RPMI7951 (cell line): ENCODE data around the gene DCAF15. TPM values are rescaled to one million over a fixed set of nuclear protein-coding genes. Genes with fewer than 3 reads are reported as not detected.
A peak's percentile ranks its signal among the peaks of the same experiment; 100 is the strongest.

Source experiments
- DNase-seq: peaks from one replicate; pipeline ENCODE4 v3.0.0-alpha.2; 2012; ENCODE audit warnings: low read depth
- total RNA-seq: library from RNA; depleted of rRNA; stranded (reverse); fragments of >200 nt; shearing (Covaris generic); gene quantifications from 2 replicates; pipeline ENCODE4 v1.2.3, GENCODE V29; 2014

The DCAF15 gene
- total RNA-seq, 1 experiment from 2014 or later, result 21.1 TPM

GRCh38 chr19:13993590-13994300, 41.4 kb downstream of the DCAF15 start:
- DNase-seq, result no peak

- DNase-seq, result peak; percentile 27
Observed at GRCh38 chr19:13995017-13995728, 42.9 kb downstream of the DCAF15 start.

DNA sequence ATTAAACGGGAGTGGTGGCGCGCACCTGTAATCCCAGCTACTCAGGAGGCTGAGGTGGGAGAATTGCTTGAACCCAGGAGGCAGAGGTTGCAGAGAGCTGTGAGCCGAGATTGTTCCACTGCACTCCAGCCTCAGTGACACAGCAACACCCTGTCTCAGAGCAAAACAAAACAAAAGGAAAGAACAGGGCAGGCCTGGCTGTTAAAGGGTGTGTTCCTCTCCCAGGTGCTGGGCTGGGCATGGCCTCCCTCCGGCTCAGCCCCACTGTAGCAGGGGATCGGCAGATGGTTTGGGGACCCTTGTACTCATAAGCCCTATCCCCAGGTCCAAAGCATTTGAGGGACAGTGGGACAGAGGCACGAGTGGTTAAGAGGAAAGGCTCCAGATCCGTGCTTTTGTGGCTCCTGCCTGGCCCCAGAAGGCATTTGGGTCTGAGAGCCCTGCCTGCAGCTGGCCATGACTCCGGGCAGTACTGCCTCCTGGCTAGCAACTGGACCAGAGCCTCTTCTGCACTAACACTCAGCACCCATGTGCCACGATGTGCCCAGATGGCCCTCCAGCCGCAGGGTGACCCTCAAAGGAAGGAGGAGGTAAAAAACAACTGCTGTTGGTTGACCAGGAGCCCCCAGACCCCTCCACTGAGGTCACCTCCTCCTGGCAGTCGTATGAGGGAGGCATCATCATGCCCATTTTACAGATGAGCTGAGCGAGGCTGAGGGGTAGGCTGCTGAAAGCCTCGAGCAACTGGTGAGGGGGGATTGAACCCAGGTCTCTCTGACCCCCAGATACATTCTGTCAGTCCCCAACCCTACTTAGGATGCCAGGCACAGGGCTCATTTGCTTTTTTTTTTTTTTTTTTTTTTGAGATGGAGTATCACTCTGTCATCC, 43.8 kb downstream of the DCAF15 start:
- DNase-seq, result no peak

DNA sequence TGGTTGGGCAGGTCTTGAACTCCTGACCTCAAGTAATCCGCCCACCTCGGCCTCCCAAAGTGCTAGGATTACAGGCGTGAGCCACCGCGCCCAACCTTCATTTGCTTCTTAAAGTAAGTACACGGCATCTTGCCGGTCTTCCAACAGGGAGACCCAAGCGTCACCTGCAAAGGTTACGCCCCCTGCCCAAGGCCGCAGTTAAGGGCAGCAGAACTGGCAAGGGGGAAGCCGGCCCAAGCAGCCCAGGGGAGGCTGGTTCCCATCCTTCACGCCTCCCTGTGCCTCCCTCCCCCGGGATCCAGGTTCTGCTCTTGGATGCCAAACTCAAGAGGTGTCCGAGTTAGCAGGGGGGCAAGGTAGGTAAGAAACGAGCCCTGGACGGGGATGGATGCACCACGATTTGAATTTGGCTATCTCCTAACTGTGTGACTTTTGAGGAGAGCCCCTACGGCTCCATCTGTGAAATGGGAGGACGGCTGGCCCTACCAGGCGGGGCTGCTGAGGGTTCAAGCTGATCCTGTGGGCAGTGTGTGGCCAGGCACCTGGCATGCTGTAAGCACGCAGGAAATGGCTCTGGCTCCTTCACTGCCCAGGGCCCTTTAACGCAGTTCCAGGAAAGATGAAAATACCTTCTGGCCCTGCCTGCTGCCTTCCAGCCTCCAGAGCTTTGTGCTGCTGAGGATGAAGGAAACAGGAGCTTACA, 44.8 kb downstream of the DCAF15 start:
- DNase-seq, result no peak

GRCh38 chr19:13997631-13997962, 45.3 kb downstream of the DCAF15 start:
- no peak for DNase-seq

DNA sequence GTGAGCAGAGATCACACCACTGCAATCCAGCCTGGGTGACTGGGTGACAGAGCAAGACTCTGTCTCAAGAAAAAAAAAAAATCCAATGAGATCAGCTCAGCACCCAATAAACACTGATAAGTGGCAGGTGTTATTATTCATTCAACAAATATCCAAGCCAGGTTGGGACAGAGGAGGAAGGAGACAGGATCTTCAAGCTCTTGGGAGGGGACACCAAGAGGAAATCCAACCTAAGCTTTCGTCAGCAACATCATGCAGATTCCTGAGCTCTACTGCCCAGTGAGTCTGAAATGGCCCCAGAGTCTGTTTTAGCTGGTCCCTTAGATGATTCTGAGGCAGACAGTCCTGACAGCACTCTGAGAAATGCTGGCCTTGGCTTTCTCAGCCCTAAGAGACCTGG, 46.1 kb downstream of the DCAF15 start:
- DNase-seq, result no peak

DNA sequence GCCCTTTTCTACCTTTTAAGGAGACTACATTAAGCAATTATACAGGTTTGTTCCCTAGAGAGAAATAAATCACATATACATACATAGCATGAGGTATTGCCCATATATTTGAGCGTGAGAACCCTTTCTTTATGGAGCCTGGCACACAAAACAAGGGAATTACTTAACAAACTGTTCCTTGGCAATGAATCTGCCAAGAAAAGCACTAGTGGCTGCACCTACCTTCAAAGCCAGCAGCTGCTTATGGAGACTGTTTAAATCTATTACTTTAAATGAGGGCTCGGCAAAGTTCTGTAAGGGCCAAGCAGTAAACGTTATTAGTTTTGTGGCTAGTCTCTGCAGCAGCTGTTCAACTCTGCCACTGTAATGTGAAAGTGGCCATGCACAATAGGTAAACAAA, 46.8 kb downstream of the DCAF15 start:
- DNase-seq, result no peak

DNA sequence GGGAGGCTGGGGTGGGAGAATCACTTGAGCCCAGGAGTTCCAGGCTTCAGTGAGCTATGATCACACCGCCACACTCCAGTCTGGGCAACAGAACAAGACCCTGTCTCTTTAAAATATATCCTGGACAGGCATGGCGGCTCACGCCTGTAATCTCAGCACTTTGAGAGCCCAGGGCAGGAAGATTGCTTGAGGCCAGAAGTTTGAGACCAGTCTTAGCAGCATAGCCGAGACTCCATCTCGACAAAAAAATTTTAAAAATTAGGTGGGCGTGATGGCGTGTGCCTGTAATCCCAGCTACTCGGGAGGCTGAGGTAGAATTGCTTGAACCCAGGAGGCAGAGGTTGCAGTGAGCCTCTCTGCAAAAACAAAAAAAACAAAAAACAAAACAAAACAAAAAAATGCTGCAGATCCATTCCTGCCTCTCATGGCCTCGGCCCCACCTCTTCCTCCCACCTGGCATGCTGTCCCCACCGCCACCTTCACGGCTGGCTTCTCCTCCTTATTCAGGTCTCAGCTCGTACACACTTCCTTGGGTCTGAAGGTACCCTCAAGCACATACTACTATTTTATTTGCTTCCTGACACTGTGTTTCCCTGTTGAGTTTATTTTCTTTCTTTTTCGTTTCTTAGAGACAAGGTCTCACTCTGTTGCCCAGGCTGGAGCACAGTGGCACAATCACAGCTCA, 48.5 kb downstream of the DCAF15 start:
- DNase-seq, result no peak

DNA sequence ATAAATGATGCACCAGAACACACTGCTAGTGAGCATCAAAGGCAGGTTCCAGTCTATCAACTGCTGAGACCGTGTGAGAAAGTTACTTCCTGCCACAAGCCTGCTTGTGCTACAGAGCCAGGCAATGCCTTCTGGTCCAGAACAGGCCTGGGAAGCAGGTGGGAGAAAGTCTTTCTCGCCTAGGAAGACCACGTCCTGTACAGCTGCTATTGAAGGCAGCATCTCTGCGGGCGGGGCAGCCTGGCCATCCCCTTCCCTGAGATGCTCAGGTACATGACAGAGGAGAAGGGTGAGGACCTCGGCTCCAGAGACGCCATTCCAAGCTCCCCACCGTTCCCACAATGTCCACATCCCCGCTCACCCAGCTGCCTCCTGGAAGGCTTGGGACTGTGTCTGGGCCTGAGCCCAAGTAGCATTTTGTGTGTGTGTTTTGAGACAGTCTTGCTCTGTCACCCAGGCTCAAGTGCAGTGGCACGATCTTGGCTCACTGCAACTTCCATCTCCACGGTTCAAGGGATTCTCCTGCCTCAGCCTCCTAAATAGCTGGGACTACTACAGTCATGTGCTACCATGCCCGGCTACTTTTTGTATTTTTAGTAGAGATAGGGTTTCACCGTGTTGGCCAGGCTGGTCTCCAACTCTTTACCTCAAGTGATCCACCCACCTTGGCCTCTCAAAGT, 50.4 kb downstream of the DCAF15 start:
- no peak for DNase-seq

GRCh38 chr19:14003251-14004055, 51.1 kb downstream of the DCAF15 start:
- DNase-seq, result no peak

DNA sequence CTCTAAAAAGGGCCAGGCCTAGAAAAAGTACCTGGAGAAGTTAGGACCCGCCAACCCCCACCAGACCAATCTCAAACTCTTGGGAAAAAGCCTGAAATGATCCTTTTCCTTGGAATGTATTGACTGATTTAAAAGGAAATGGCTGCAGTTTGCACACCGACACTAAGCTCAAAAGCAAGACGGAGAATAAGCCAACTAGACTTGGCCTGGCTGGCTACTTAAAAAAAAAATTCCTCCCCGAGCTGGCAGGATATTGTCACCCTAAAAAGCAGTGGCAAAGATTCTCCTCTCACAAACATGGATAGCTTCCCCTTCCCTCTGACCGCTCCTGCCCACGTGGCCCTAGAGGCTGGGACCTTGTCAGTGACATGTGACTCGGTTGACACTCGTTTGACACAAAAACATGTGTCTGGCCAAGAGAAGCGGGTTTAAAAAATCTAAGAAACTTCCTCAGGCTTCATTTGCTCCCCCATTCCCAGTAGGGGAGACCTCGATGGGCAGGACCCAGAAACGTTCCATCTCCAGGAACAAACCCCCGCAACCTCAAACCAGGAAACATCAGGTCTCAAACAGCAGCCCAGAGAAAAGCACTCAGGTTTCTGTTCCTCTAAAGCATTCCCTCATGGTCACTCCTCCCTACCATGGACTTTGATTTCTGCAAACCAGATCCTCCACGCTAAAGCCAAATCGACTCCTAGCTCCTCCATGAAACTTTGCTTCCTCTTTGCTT, 52.5 kb downstream of the DCAF15 start:
- no peak for DNase-seq

GRCh38 chr19:14005349-14006084, 53.2 kb downstream of the DCAF15 start:
- peak; percentile 83 for DNase-seq

GRCh38 chr19:14006085-14006765, 53.9 kb downstream of the DCAF15 start, which contains the start of gene RFX1:
RFX1 (minus strand) TSS chr19:14006320; CDS start chr19:13993843, 12,477 bp downstream.
- DNase-seq, result peak; percentile 100

- DNase-seq, result no peak
Observed at GRCh38 chr19:14006766-14007562, 54.7 kb downstream of the DCAF15 start.
